ENCODE results near the gene FCSK. TPM values are rescaled to one million over a fixed set of nuclear protein-coding genes. Genes with fewer than 3 reads are reported as not detected.

FCSK gene
- total RNA-seq, 1 donor from 2014 or later, result 26.0 TPM

DNA sequence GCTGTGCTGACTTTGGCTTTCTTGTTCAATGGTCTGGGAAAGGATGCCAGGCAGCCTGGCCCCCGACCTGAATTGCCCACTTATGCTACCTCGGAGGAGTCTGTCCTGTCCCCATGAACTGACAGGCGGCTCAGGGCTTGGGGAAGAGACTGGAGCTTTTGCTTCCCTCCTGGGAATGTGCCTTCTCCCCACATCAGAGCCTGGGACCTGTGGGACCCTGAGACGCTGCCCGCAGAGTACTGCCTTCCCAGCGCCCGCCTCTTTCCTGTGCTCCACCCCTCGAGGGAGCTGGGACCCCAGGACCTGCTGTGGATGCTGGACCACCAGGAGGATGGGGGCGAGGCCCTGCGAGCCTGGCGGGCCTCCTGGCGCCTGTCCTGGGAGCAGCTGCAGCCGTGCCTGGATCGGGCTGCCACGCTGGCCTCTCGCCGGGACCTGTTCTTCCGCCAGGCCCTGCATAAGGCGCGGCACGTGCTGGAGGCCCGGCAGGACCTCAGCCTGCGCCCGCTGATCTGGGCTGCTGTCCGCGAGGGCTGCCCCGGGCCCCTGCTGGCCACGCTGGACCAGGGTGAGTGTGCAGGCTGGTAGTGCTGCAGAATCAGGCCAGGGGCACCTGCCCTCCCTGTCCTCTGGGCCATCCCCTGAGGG lies 18.5 kb downstream of the FCSK start:
- Histone ChIP-seq H3K4me3 (no peak overlapping the region), H3K27ac (no peak overlapping the region), H3K27me3 (no peaks in the 10 kb centered on the region), H3K9me3 (no peaks in the 10 kb centered on the region), H3K4me1 (peaks cover 10% of the 10 kb centered on the region), H3K36me3 (peaks cover 32% of the 10 kb centered on the region)
- TF ChIP-seq, protein P1, sequence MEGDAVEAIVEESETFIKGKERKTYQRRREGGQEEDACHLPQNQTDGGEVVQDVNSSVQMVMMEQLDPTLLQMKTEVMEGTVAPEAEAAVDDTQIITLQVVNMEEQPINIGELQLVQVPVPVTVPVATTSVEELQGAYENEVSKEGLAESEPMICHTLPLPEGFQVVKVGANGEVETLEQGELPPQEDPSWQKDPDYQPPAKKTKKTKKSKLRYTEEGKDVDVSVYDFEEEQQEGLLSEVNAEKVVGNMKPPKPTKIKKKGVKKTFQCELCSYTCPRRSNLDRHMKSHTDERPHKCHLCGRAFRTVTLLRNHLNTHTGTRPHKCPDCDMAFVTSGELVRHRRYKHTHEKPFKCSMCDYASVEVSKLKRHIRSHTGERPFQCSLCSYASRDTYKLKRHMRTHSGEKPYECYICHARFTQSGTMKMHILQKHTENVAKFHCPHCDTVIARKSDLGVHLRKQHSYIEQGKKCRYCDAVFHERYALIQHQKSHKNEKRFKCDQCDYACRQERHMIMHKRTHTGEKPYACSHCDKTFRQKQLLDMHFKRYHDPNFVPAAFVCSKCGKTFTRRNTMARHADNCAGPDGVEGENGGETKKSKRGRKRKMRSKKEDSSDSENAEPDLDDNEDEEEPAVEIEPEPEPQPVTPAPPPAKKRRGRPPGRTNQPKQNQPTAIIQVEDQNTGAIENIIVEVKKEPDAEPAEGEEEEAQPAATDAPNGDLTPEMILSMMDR (IDR thresholded peaks at IDR 0.05), result no peak
- no peak for ATAC-seq
- DNase-seq, result no peak
- intact Hi-C loops (cut with DNase I), result no loop called here

DNA sequence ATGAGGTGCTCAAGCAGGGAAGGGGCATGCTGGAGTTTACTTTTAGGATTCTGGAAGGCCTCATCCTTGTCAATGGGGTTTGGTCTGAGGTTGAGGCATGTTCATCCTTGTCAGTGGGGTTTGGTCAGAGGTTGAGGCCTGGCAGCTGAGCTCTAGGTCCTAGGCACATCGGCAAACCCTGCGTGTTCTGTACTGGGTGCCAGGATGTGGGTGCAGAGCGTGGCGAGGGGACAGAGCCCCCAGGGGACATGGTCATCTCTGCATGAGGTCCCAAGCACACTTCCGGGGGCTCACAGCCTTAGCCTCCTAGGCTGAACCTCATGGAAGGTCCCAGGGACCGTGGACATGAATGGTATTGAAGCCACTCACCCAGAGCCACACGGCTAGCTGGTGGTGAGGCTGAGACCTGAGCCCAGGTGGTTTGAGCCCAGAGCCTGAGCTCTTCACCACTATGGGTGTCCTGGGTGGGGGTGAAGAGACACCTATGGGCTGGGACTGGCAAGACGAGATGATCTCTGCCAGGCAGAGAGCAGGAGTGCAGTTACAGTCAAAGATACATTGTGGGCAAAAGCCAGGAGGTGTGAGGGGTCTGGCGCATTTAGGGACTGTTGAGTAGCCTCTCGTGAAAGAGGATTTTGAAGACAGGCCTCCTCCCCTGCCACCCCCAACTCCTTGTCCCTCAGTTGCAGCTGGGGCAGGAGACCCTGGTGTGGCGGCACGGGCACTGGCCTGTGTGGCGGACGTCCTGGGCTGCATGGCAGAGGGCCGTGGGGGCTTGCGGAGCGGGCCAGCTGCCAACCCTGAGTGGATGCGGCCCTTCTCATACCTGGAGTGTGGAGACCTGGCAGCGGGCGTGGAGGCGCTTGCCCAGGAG lies 19.3 kb downstream of the FCSK start:
- no peak overlapping the region for H3K4me3 ChIP-seq
- peaks cover 32% of the 10 kb centered on the region for H3K36me3 ChIP-seq
- intact Hi-C loops (cut with DNase I), result no loop called here
- no peak overlapping the region for H3K27ac ChIP-seq
- peaks cover 10% of the 10 kb centered on the region for H3K4me1 ChIP-seq
- TF ChIP-seq, protein P1 (IDR thresholded peaks at IDR 0.05), result no peak
- DNase-seq (no peak), ATAC-seq (no peak)
- H3K9me3 ChIP-seq, result no peaks in the 10 kb centered on the region
- no peaks in the 10 kb centered on the region for H3K27me3 ChIP-seq

DNA sequence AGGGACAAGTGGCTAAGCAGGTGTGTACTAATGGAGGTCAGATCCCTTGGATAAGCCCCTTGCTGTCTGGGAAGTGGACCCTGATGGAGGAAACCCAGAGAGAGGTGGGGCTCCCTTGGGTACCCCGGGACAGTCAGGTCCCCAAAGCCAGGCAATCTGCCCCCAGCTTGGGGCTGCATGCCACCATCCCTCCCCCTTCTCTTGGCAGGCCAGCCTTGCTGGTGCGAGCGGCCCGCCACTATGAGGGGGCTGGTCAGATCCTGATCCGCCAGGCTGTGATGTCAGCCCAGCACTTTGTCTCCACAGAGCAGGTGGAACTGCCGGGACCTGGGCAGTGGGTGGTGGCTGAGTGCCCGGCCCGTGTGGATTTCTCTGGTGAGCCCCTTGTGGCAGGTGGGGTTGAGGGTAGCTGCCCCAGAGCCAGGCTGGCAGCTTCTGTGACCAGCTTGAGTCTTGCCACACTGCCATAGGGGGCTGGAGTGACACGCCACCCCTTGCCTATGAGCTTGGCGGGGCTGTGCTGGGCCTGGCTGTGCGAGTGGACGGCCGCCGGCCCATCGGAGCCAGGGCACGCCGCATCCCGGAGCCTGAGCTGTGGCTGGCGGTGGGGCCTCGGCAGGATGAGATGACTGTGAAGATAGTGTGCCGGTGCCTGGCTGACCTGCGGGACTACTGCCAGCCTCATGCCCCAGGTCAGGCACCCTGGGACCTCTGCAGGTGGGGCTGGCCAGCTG lies 20.1 kb downstream of the FCSK start:
- TF ChIP-seq, protein P1 (IDR thresholded peaks at IDR 0.05), result no peak
- Histone ChIP-seq H3K27me3 (no peaks in the 10 kb centered on the region), H3K27ac (no peak overlapping the region), H3K4me1 (peaks cover 10% of the 10 kb centered on the region), H3K36me3 (peaks cover 36% of the 10 kb centered on the region), H3K4me3 (no peak overlapping the region), H3K9me3 (no peaks in the 10 kb centered on the region)
- ATAC-seq, result no peak
- intact Hi-C loops (cut with DNase I), result no loop called here
- DNase-seq, result no peak

DNA sequence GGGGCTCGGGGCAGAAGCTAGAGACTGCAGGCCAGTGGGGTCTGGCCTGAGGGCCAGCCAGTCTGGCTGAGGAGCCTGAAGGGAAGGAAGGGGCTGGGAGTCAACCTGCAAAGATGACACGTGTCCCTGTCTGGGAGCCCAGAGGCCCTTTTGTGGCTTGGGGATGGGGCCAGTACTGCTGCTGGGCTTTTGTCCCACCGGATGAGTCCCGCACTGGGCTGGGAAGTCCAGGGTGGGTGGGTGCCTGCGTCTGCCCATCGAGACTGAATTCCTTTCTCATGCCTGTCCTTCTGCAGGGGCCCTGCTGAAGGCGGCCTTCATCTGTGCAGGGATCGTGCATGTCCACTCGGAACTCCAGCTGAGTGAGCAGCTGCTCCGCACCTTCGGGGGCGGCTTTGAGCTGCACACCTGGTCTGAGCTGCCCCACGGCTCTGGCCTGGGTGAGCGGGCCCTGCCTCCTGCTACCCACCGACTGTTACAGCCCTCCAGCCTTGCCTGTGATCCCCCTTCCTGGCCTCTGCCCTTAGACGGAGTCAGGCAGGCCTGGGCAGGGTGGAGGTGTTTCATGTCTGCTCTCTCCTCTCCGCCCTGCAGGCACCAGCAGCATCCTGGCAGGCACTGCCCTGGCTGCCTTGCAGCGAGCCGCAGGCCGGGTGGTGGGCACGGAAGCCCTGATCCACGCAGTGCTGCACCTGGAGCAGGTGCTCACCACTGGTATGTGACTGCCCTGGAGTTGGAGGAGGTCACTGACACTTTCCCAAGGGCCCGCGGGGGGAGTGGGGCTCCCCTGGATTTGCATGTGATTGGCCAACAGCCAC lies 20.9 kb downstream of the FCSK start:
- ATAC-seq (no peak), DNase-seq (no peak)

More for the DNA sequence above, 20.9 kb downstream of the FCSK start:
- no peaks in the 10 kb centered on the region for H3K27me3 ChIP-seq
- peaks cover 10% of the 10 kb centered on the region for H3K4me1 ChIP-seq
- intact Hi-C loops (cut with DNase I), result no loop called here
- TF ChIP-seq, protein P1 (IDR thresholded peaks at IDR 0.05), result no peak
- no peak overlapping the region for H3K27ac ChIP-seq
- H3K4me3 ChIP-seq, result no peak overlapping the region
- H3K36me3 ChIP-seq, result peaks cover 44% of the 10 kb centered on the region
- no peaks in the 10 kb centered on the region for H3K9me3 ChIP-seq

All from upper lobe of right lung (tissue), 1 donor.